Type B pancreatic cell (in vitro differentiated cells): ENCODE measurements around the gene DTHD1. TPM values are rescaled to one million over a fixed set of nuclear protein-coding genes. Genes with fewer than 3 reads are reported as not detected.
A peak's percentile ranks its signal among the peaks of the same experiment; 100 is the strongest.

Experiments used
- DNase-seq: peaks from one replicate; pipeline ENCODE4 v3.0.0; 2021; ENCODE audit warnings: mixed read lengths; ENCODE audit not compliant: unreplicated experiment; ENCODE audit errors: extremely low spot score
- H3K27ac Mint-ChIP-seq: 2 replicates; pipeline ENCODE4 v1.8.0; 2021; ENCODE audit warnings: mild to moderate bottlenecking, mixed read lengths
- H3K27me3 Mint-ChIP-seq: 2 replicates; pipeline ENCODE4 v1.8.0; 2021; ENCODE audit warnings: mixed read lengths
- H3K36me3 Mint-ChIP-seq: 2 replicates; pipeline ENCODE4 v1.8.0; 2021; ENCODE audit warnings: mixed read lengths
- H3K4me1 Mint-ChIP-seq: one replicate; pipeline ENCODE4 v1.8.0; 2021; ENCODE audit warnings: mixed read lengths; ENCODE audit not compliant: unreplicated experiment
- H3K4me3 Mint-ChIP-seq: 2 replicates; pipeline ENCODE4 v1.8.0; 2021; ENCODE audit warnings: mild to moderate bottlenecking, mixed read lengths
- H3K9me3 Mint-ChIP-seq: 2 replicates; pipeline ENCODE4 v1.8.0; 2021; ENCODE audit warnings: mixed read lengths
- total RNA-seq: library from RNA; stranded (reverse); gene quantifications from 2 replicates; pipeline ENCODE4 v1.2.1, GENCODE V29; 2021; ENCODE audit warnings: low replicate concordance
- TF ChIP-seq, protein P1 (sequence below): fragments of 200-600 bp; sonication (generic); conservative IDR thresholded peaks from 2 replicates; pipeline ENCODE4 v1.5.0; 2021; ENCODE audit warnings: antibody characterized with exemption, mild to moderate bottlenecking

Gene DTHD1
- total RNA-seq, 1 donor from 2014 or later = 0.14 TPM

DNA sequence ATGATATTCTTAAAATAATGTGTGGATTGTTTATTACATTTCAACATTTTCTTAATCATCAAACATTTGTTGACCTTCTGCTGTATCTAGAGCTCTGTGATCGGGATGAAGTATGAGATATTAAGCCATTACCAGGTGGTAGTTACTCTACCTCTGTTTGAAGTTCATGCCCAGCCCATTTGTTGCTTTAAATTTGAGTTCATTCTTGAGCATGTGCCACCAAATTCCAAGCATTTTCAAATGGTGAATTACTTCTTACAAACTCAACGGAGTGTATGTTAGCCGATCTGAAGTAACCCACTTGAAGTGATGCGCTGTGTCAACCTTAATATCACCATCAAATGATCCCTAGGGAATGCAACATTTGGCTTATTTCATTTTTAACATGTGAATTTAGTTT is 7.3 kb upstream of the DTHD1 start:
- TF ChIP-seq, protein P1, sequence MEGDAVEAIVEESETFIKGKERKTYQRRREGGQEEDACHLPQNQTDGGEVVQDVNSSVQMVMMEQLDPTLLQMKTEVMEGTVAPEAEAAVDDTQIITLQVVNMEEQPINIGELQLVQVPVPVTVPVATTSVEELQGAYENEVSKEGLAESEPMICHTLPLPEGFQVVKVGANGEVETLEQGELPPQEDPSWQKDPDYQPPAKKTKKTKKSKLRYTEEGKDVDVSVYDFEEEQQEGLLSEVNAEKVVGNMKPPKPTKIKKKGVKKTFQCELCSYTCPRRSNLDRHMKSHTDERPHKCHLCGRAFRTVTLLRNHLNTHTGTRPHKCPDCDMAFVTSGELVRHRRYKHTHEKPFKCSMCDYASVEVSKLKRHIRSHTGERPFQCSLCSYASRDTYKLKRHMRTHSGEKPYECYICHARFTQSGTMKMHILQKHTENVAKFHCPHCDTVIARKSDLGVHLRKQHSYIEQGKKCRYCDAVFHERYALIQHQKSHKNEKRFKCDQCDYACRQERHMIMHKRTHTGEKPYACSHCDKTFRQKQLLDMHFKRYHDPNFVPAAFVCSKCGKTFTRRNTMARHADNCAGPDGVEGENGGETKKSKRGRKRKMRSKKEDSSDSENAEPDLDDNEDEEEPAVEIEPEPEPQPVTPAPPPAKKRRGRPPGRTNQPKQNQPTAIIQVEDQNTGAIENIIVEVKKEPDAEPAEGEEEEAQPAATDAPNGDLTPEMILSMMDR = no peak

DNA sequence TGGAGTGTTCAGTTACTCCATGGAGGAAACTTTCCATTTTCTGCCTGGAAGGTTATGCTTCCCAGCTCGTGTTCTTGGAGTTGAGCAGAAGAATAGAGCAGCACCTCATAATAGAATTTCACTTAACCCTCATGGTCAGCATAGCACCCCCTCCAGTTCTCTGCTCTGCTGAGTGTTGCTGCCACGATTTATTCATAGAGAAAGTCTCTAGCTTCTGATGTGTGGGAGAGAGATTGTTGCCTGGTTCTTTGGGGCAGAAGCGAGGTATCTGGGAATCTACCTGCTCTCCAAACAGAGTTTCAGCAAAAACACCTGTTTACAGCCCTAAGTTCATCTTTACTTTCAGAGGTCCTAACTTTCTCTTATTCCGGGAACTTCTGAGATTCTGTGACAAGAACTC is 3.9 kb upstream of the DTHD1 start:
- Mint-ChIP-seq H3K36me3 (no peaks in the 10 kb centered on the region), H3K4me3 (no peak overlapping the region), H3K4me1 (peaks cover 8% of the 10 kb centered on the region), H3K9me3 (no peaks in the 10 kb centered on the region), H3K27ac (no peak overlapping the region), H3K27me3 (no peaks in the 10 kb centered on the region)
- TF ChIP-seq, protein P1 = no peak
- no peak for DNase-seq

More for the DNA sequence above, 7.3 kb upstream of the DTHD1 start:
- no peak for DNase-seq
- H3K4me3 Mint-ChIP-seq = no peak overlapping the region
- H3K27ac Mint-ChIP-seq = no peak overlapping the region
- H3K36me3 Mint-ChIP-seq = no peaks in the 10 kb centered on the region
- no peaks in the 10 kb centered on the region for H3K9me3 Mint-ChIP-seq
- H3K27me3 Mint-ChIP-seq = no peaks in the 10 kb centered on the region
- no peaks in the 10 kb centered on the region for H3K4me1 Mint-ChIP-seq

DNA sequence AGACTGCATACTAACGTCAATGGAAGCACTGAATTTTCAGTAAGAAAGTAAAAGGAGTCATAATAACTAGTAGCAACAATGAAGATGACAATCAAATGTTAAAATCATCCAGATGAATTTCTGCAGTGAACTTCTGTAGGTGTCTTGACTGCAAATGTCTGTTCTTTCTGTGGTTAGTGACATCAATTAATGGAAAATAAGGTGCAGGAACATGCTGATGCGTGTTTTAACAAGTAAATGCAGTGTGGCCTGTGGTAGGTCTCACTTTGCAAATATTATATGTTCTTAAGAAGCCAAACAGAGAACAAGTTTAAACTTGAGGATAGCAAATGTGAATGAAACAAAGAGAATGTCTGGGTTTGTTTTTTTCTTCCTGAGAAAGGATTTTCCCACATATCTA is 2.6 kb upstream of the DTHD1 start:
- H3K4me3 Mint-ChIP-seq = no peak overlapping the region
- no peaks in the 10 kb centered on the region for H3K9me3 Mint-ChIP-seq
- no peaks in the 10 kb centered on the region for H3K27me3 Mint-ChIP-seq
- TF ChIP-seq, protein P1 = no peak
- peaks cover 9% of the 10 kb centered on the region for H3K4me1 Mint-ChIP-seq
- no peak overlapping the region for H3K27ac Mint-ChIP-seq
- no peak for DNase-seq
- H3K36me3 Mint-ChIP-seq = no peaks in the 10 kb centered on the region

DNA sequence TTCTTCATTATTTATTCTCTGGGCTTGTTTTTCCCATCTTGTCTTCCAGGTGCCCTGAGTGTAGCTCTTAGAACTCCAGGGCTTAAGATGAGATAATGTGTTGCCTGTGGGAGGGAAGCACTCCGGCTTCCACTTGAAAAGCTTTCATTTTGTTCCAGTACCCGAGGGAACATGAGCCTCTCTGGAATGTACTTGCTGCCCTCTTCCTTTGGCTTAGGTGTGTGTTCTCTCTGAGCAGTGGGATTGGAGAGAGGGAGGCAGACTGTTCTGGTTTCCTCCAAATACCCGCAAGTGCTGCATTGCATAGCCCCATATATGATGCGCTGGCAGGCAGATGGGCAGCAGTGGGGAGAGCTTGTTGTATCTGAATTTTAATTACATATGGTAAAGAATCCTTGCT is 861 bp upstream of the DTHD1 start:
- Mint-ChIP-seq H3K27me3 (no peaks in the 10 kb centered on the region), H3K4me1 (peaks cover 12% of the 10 kb centered on the region), H3K9me3 (no peaks in the 10 kb centered on the region), H3K27ac (peak overlapping the region; percentile 36), H3K4me3 (no peak overlapping the region), H3K36me3 (no peaks in the 10 kb centered on the region)
- DNase-seq = no peak
- TF ChIP-seq, protein P1 = no peak

DNA sequence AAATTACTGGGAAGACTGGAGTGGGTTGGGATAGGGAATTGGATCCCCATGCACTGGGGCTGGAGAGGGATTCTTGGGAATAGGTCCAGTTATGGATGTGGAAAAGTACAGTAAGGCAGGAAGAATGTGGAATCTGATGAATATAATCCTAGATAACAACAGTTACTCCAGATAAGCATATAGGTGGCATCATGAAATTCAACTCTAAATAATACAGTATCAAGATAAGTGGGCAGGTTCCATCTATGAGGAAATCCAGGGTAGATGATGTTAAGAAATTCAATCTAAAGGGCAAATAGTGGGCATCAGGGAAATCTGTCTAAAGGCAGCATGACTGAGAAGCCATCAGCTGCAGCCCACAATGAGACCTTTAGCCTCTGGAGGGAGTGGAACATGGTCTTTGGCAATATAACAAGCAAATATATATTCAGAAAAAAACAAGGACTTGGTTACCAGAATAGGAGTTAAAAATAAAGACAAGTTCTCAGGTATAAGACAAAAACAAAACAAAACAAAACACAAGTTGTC is 1.2 kb downstream of the DTHD1 start:
- H3K4me3 Mint-ChIP-seq = no peak overlapping the region
- H3K36me3 Mint-ChIP-seq = no peaks in the 10 kb centered on the region
- H3K27ac Mint-ChIP-seq = no peak overlapping the region
- no peaks in the 10 kb centered on the region for H3K9me3 Mint-ChIP-seq
- no peak for DNase-seq
- no peaks in the 10 kb centered on the region for H3K27me3 Mint-ChIP-seq
- H3K4me1 Mint-ChIP-seq = peaks cover 12% of the 10 kb centered on the region
- TF ChIP-seq, protein P1 = no peak
